ENCODE results near the gene LRRTM4.

Gene LRRTM4

GRCh38 chr2:76985387-76986136, 536.6 kb downstream of the LRRTM4 start:
- no peak for DNase-seq (ENCODE audit: low read depth)

GRCh38 chr2:76984359-76984758, 537.8 kb downstream of the LRRTM4 start:
- no peak for DNase-seq (ENCODE audit: low read depth)

GRCh38 chr2:76980067-76980787, 541.9 kb downstream of the LRRTM4 start:
- no peak for DNase-seq (ENCODE audit: low read depth)

GRCh38 chr2:76977846-76978727, 544.1 kb downstream of the LRRTM4 start:
- no peak for DNase-seq (ENCODE audit: low read depth)

GRCh38 chr2:76975752-76976151, 546.4 kb downstream of the LRRTM4 start:
- DNase-seq (ENCODE audit: low read depth) = no peak

- DNase-seq (ENCODE audit: low read depth) = no peak
Measured at GRCh38 chr2:76973610-76974009, 548.6 kb downstream of the LRRTM4 start.

GRCh38 chr2:76965772-76966171, 556.4 kb downstream of the LRRTM4 start:
- no peak for DNase-seq (ENCODE audit: low read depth)

GRCh38 chr2:76958749-76959148, 563.4 kb downstream of the LRRTM4 start:
- DNase-seq (ENCODE audit: low read depth) = no peak

- DNase-seq (ENCODE audit: low read depth) = no peak
Measured at GRCh38 chr2:76953733-76954347, 568.3 kb downstream of the LRRTM4 start.

GRCh38 chr2:76946631-76947145, 575.5 kb downstream of the LRRTM4 start:
- no peak for DNase-seq (ENCODE audit: low read depth)

- DNase-seq (ENCODE audit: low read depth) = no peak
Measured at GRCh38 chr2:76940559-76940958, 581.6 kb downstream of the LRRTM4 start.

GRCh38 chr2:76938153-76938552, 584.0 kb downstream of the LRRTM4 start:
- DNase-seq (ENCODE audit: low read depth) = no peak

GRCh38 chr2:76932550-76932949, 589.6 kb downstream of the LRRTM4 start:
- DNase-seq (ENCODE audit: low read depth) = no peak

- DNase-seq (ENCODE audit: low read depth) = no peak
Measured at GRCh38 chr2:76930056-76930744, 592.0 kb downstream of the LRRTM4 start.

GRCh38 chr2:76928026-76928425, 594.1 kb downstream of the LRRTM4 start:
- DNase-seq (ENCODE audit: low read depth) = no peak

- DNase-seq (ENCODE audit: low read depth) = no peak
Measured at GRCh38 chr2:76921006-76921405, 601.2 kb downstream of the LRRTM4 start.

- DNase-seq (ENCODE audit: low read depth) = no peak
Measured at GRCh38 chr2:76895469-76895868, 626.7 kb downstream of the LRRTM4 start.

GRCh38 chr2:76870581-76870980, 651.6 kb downstream of the LRRTM4 start:
- DNase-seq (ENCODE audit: low read depth) = no peak

- DNase-seq (ENCODE audit: low read depth) = no peak
Measured at GRCh38 chr2:76870011-76870410, 652.2 kb downstream of the LRRTM4 start.

- DNase-seq (ENCODE audit: low read depth) = no peak
Measured at GRCh38 chr2:76867854-76868253, 654.3 kb downstream of the LRRTM4 start.

- DNase-seq (ENCODE audit: low read depth) = no peak
Measured at GRCh38 chr2:76866464-76866863, 655.7 kb downstream of the LRRTM4 start.
